HT1080 (cell line): ENCODE results near the gene C1QTNF6. TPM values are rescaled to one million over a fixed set of nuclear protein-coding genes. Genes with fewer than 3 reads are reported as not detected.

Experiments used
- DNase-seq: peaks from one replicate; pipeline ENCODE4 v3.0.0-alpha.2; 2015; ENCODE audit warnings: low read depth
- small RNA-seq: library from RNA; depleted of rRNA; stranded (forward); fragments of <200 nt; gene quantifications from one replicate; pipeline ENCODE3, GENCODE V24; 2014
- total RNA-seq: library from RNA; depleted of rRNA; stranded (reverse); fragments of >200 nt; shearing (Covaris generic); gene quantifications from 2 replicates; pipeline ENCODE4 v1.2.3, GENCODE V29; 2014; rRNA removed

Gene C1QTNF6
- total RNA-seq, 1 experiment from 2014 or later = 10.3 TPM

GRCh38 chr22:37146507-37147180 lies 41.4 kb downstream of the C1QTNF6 start:
- DNase-seq = no peak

- no peak for DNase-seq
Observed at GRCh38 chr22:37146051-37146385, 42.0 kb downstream of the C1QTNF6 start.

GRCh38 chr22:37145180-37146050 lies 42.6 kb downstream of the C1QTNF6 start:
- DNase-seq = peak; percentile 25

- no peak for DNase-seq
Observed at GRCh38 chr22:37144180-37144554, 43.9 kb downstream of the C1QTNF6 start.

GRCh38 chr22:37141971-37142370 lies 46.1 kb downstream of the C1QTNF6 start:
- DNase-seq = no peak

- DNase-seq = no peak
Observed at GRCh38 chr22:37141476-37141875, 46.6 kb downstream of the C1QTNF6 start.

- DNase-seq = no peak
Observed at GRCh38 chr22:37140686-37141323, 47.2 kb downstream of the C1QTNF6 start.

GRCh38 chr22:37139762-37140161 lies 48.3 kb downstream of the C1QTNF6 start:
- DNase-seq = no peak

GRCh38 chr22:37138849-37139561 lies 49.0 kb downstream of the C1QTNF6 start:
- DNase-seq = no peak

- no peak for DNase-seq
Observed at GRCh38 chr22:37137903-37138665, 50.0 kb downstream of the C1QTNF6 start.

- no peak for DNase-seq
Observed at GRCh38 chr22:37137131-37137530, 50.9 kb downstream of the C1QTNF6 start.

- no peak for DNase-seq
Observed at GRCh38 chr22:37135023-37135422, 53.0 kb downstream of the C1QTNF6 start.

GRCh38 chr22:37133304-37134018 lies 54.6 kb downstream of the C1QTNF6 start:
- peak; percentile 22 for DNase-seq

GRCh38 chr22:37132773-37133172 lies 55.3 kb downstream of the C1QTNF6 start:
- DNase-seq = no peak

Small RNA genes within 50 kb of the gene (small RNA-seq; reads per million reads assigned to genes)
- not detected for gene Z82188.1

Other genes with a start within 250 kb of the C1QTNF6 start
- gene TST, start 168.8 kb downstream of the C1QTNF6 start, total RNA-seq = 15.9 and 21.3 TPM in 2 replicates
- gene MPST, start 168.5 kb downstream of the C1QTNF6 start, total RNA-seq = 127 and 145 TPM in 2 replicates
- 32.3 and 36.4 TPM in 2 replicates for gene KCTD17, start 136.5 kb downstream of the C1QTNF6 start, total RNA-seq
- 0.11 TPM in 1 of 2 replicates, not detected in the other for gene TMPRSS6, start 78.5 kb downstream of the C1QTNF6 start, total RNA-seq
- gene IL2RB, start 38.3 kb downstream of the C1QTNF6 start, total RNA-seq = 0.06 and 0.63 TPM in 2 replicates
- gene SSTR3, start 24.2 kb upstream of the C1QTNF6 start, total RNA-seq = not detected in 2 replicates
- 162 and 246 TPM in 2 replicates for gene RAC2, start 56.0 kb upstream of the C1QTNF6 start, total RNA-seq
- 0.33 and 2.6 TPM in 2 replicates for gene CYTH4, start 94.3 kb upstream of the C1QTNF6 start, total RNA-seq
- 5.7 and 7.0 TPM in 2 replicates for gene ELFN2, start 239.2 kb upstream of the C1QTNF6 start, total RNA-seq